Cardiac muscle cell (in vitro differentiated cells and primary cell): ENCODE data around the gene LPAR4. TPM values are rescaled to one million over a fixed set of nuclear protein-coding genes. Genes with fewer than 3 reads are reported as not detected.

Experiments used
- DNase-seq, 2 donors: peaks; one replicate each; pipeline versions ENCODE4 v3.0.0 to v3.0.0-alpha.2; 2010 to 2017; ENCODE audit warnings: low read depth in 1 of 2, low spot score in 1 of 2
- H3K27ac ChIP-seq: fragments of 200-600 bp; sonication (generic); 2 replicates; pipeline ENCODE4 v1.5.1; 2016
- H3K27me3 ChIP-seq: fragments of 200-600 bp; sonication (generic); 2 replicates; pipeline ENCODE4 v1.6.0; 2016; ENCODE audit warnings: control low read depth
- H3K36me3 ChIP-seq: fragments of 200-600 bp; sonication (generic); 2 replicates; pipeline ENCODE4 v1.5.1; 2016; ENCODE audit warnings: control low read depth
- H3K4me1 ChIP-seq: fragments of 200-600 bp; sonication (generic); 2 replicates; pipeline ENCODE4 v1.8.1; 2017; ENCODE audit warnings: low read depth, mild to moderate bottlenecking, mixed run types
- H3K4me3 ChIP-seq: fragments of 200-600 bp; sonication (generic); 2 replicates; pipeline ENCODE4 v1.5.1; 2016; ENCODE audit warnings: mild to moderate bottlenecking
- H3K9me3 ChIP-seq: fragments of 200-600 bp; sonication (generic); 2 replicates; pipeline ENCODE4 v1.5.1; 2017; ENCODE audit warnings: low read depth, mild to moderate bottlenecking, control low read depth
- polyA plus RNA-seq: library from polyadenylated mRNA; unstranded; fragments of >200 nt; fragmentation: Nextera tagmentation; extraction: Ambion mirVana; gene quantifications from 2 replicates; pipeline ENCODE4 v1.2.1, GENCODE V29; 2016
- total RNA-seq: library from RNA; depleted of rRNA; stranded (reverse); fragments of >200 nt; gene quantifications from 2 replicates; pipeline ENCODE4 v1.2.3, GENCODE V29; 2016
- TF ChIP-seq, protein P1 (sequence below): IDR thresholded peaks from 2 replicates; pipeline ENCODE4 v1.5.1; 2012; ENCODE audit warnings: low read depth, mild to moderate bottlenecking, low read length

The LPAR4 gene
- total and polyA plus RNA-seq, 2 experiments from 2014 or later = 0.77 to 1.5 TPM

GRCh38 chrX:78712336-78712735 is 35.2 kb upstream of the LPAR4 start:
- Histone ChIP-seq H3K36me3 (no peaks in the 10 kb centered on the region), H3K27ac (no peak overlapping the region), H3K4me3 (no peak overlapping the region), H3K4me1 (no peaks in the 10 kb centered on the region), H3K27me3 (no peaks in the 10 kb centered on the region), H3K9me3 (no peaks in the 10 kb centered on the region)
- TF ChIP-seq, protein P1, sequence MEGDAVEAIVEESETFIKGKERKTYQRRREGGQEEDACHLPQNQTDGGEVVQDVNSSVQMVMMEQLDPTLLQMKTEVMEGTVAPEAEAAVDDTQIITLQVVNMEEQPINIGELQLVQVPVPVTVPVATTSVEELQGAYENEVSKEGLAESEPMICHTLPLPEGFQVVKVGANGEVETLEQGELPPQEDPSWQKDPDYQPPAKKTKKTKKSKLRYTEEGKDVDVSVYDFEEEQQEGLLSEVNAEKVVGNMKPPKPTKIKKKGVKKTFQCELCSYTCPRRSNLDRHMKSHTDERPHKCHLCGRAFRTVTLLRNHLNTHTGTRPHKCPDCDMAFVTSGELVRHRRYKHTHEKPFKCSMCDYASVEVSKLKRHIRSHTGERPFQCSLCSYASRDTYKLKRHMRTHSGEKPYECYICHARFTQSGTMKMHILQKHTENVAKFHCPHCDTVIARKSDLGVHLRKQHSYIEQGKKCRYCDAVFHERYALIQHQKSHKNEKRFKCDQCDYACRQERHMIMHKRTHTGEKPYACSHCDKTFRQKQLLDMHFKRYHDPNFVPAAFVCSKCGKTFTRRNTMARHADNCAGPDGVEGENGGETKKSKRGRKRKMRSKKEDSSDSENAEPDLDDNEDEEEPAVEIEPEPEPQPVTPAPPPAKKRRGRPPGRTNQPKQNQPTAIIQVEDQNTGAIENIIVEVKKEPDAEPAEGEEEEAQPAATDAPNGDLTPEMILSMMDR = no peak
- no peak for DNase-seq

- Histone ChIP-seq H3K4me1 (no peaks in the 10 kb centered on the region), H3K27ac (no peak overlapping the region)
- TF ChIP-seq, protein P1 = no peak
Observed at GRCh38 chrX:78725287-78725686, 22.2 kb upstream of the LPAR4 start.

DNA sequence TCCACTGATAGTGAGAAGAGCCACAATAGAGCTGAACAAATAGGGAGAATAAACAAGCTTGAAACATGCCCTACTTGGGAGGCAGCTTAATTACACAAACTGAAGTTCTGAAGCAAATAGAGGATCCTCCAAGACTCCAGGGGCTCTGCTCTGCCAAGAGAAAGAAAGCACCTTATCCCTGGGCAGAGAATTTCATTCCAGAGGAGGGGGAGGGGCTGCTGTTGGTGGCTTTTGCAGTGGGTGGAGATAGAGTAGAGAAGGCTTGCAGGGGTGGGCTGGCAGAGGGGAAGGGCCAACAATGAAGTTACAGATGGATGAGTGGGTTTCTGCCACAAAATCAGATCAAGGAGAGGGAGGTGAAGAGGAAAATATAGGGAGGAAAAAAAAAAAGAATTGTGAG is 1.0 kb upstream of the LPAR4 start:
- Histone ChIP-seq H3K27me3 (no peaks in the 10 kb centered on the region), H3K36me3 (no peaks in the 10 kb centered on the region), H3K9me3 (no peaks in the 10 kb centered on the region), H3K27ac (no peak overlapping the region), H3K4me1 (no peaks in the 10 kb centered on the region), H3K4me3 (no peak overlapping the region)
- peak in 1 of 2 donors; percentile 5 for DNase-seq
- TF ChIP-seq, protein P1 = no peak

More at GRCh38 chrX:78725287-78725686, 22.2 kb upstream of the LPAR4 start:
- Histone ChIP-seq H3K4me3 (no peak overlapping the region), H3K27me3 (no peaks in the 10 kb centered on the region), H3K9me3 (peaks cover 3% of the 10 kb centered on the region), H3K36me3 (no peaks in the 10 kb centered on the region)
- no peak for DNase-seq

DNA sequence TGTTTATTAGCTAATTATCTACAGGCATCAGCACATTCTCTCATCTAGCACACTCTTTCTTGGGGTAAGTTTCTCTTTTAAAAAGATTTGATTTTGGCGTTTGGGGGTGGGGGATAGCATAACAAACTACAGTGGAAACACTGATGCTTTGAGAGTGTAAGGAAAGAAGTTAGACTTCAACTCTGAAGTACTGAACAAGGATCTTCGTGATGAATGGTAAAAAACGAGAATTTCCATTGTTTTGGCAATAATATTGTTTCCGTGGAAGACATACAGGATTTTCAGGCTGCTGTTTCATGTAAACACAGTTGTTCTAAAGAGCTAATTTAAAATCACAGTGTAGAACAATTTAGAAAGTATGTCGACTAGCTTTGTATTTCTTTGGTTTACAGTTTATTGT is 451 bp downstream of the LPAR4 start:
- Histone ChIP-seq H3K27ac (no peak overlapping the region), H3K4me1 (no peaks in the 10 kb centered on the region), H3K27me3 (no peaks in the 10 kb centered on the region), H3K9me3 (no peaks in the 10 kb centered on the region), H3K36me3 (no peaks in the 10 kb centered on the region), H3K4me3 (peak overlapping the region; percentile 13)
- DNase-seq = peak in 1 of 2 donors; percentile 4
- TF ChIP-seq, protein P1 = no peak

DNA sequence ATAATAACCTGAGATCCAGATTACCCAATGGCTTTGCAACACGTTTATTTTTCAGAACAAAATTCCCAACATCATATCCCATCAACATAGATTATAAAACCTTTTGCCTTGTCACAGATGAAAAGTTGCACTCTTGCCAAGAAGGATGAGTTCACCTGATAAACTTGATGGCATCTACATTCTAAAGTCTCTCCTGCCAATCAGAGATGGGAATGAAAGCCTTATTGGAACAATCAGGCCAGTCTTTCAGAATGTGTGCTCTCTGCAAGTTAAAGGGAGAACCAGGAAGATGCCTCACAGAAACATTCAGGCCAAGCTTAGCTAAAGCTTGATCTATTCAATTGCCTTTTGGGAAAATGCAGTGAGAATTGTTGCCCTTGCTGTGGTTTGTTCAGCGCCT is 1.3 kb downstream of the LPAR4 start:
- no peak for DNase-seq
- Histone ChIP-seq H3K27ac (no peak overlapping the region), H3K27me3 (no peaks in the 10 kb centered on the region), H3K4me3 (no peak overlapping the region), H3K9me3 (no peaks in the 10 kb centered on the region), H3K4me1 (no peaks in the 10 kb centered on the region), H3K36me3 (no peaks in the 10 kb centered on the region)
- TF ChIP-seq, protein P1 = no peak

- no peaks in the 10 kb centered on the region for H3K36me3 ChIP-seq
- H3K9me3 ChIP-seq = no peaks in the 10 kb centered on the region
- H3K27ac ChIP-seq = no peak overlapping the region
- H3K27me3 ChIP-seq = no peaks in the 10 kb centered on the region
- TF ChIP-seq, protein P1 = no peak
- no peak for DNase-seq
- H3K4me3 ChIP-seq = no peak overlapping the region
- H3K4me1 ChIP-seq = no peaks in the 10 kb centered on the region
Observed at GRCh38 chrX:78753571-78753970, 6.1 kb downstream of the LPAR4 start.
